HepG2 (cell line): ENCODE measurements around the gene CPEB3. TPM values are rescaled to one million over a fixed set of nuclear protein-coding genes. Genes with fewer than 3 reads are reported as not detected.
A peak's percentile ranks its signal among the peaks of the same experiment; 100 is the strongest.

ENCODE experiments used
- ARHGAP35 ChIP-seq: sonication (generic); formaldehyde crosslinking; IDR thresholded peaks from 2 replicates; pipeline ENCODE4 v1.9.0; 2022; ENCODE audit warnings: mild to moderate bottlenecking, inconsistent platforms, moderate library complexity, missing genetic modification reagents, borderline replicate concordance
- CREB1 ChIP-seq, 2 experiments: fragments of 450-650 bp in 1 of 2; IDR thresholded peaks; 2 replicates each; pipeline ENCODE4 v1.6.1; 2016 to 2017; ENCODE audit warnings: control low read depth in 1 of 2, mild to moderate bottlenecking in 1 of 2, missing compliant biosample characterization in 1 of 2, missing genetic modification characterization in 1 of 2
- CREM ChIP-seq, 2 experiments: sonication (generic) in 1 of 2; formaldehyde crosslinking in 1 of 2; IDR thresholded peaks; 2 replicates each; pipeline versions ENCODE4 v1.4.0 to v1.6.1; 2016 to 2020; ENCODE audit warnings: antibody characterized with exemption in 1 of 2, mild to moderate bottlenecking in 1 of 2, missing genetic modification reagents in 1 of 2
- EEA1 ChIP-seq: sonication (generic); formaldehyde crosslinking; IDR thresholded peaks from 2 replicates; pipeline ENCODE4 v1.5.1; 2020; ENCODE audit warnings: mild to moderate bottlenecking, missing genetic modification reagents, borderline replicate concordance
- IRF1 ChIP-seq: sonication (generic); formaldehyde crosslinking; IDR thresholded peaks from 2 replicates; pipeline ENCODE4 v1.4.0; 2020; ENCODE audit warnings: low read depth, mild to moderate bottlenecking, missing genetic modification reagents
- JUN ChIP-seq: sonication (generic); formaldehyde crosslinking; IDR thresholded peaks from 2 replicates; pipeline ENCODE4 v1.4.0; 2020; ENCODE audit warnings: mild to moderate bottlenecking, missing genetic modification reagents
- MZF1 ChIP-seq: sonication (generic); formaldehyde crosslinking; IDR thresholded peaks from 2 replicates; pipeline ENCODE4 v1.8.1; 2023; ENCODE audit warnings: mild to moderate bottlenecking, missing genetic modification reagents, borderline replicate concordance
- NONO ChIP-seq, 2 experiments: fragments of 450-650 bp in 1 of 2; sonication (generic) in 1 of 2; formaldehyde crosslinking in 1 of 2; IDR thresholded peaks in 1 of 2; conservative IDR thresholded peaks in 1 of 2; 2 replicates each; pipeline versions ENCODE4 v1.6.1 to v1.8.0; 2017 to 2022; ENCODE audit warnings: mild to moderate bottlenecking in 1 of 2, missing genetic modification reagents in 1 of 2, moderate library complexity in 1 of 2
- REL ChIP-seq: sonication (generic); formaldehyde crosslinking; conservative IDR thresholded peaks from 2 replicates; pipeline ENCODE4 v1.8.0; 2022; ENCODE audit warnings: mild to moderate bottlenecking, missing genetic modification reagents, moderate library complexity
- SAFB2 ChIP-seq: sonication (generic); formaldehyde crosslinking; IDR thresholded peaks from 2 replicates; pipeline ENCODE4 v1.5.1; 2020; ENCODE audit warnings: missing genetic modification reagents, low read depth, mild to moderate bottlenecking, borderline replicate concordance
- SCMH1 ChIP-seq: sonication (generic); formaldehyde crosslinking; IDR thresholded peaks from 2 replicates; pipeline ENCODE4 v1.9.0; 2021; ENCODE audit warnings: missing genetic modification reagents, mild to moderate bottlenecking, borderline replicate concordance
- SSRP1 ChIP-seq: IDR thresholded peaks from 2 replicates; pipeline ENCODE4 v1.6.1; 2016; ENCODE audit warnings: control low read depth
- STAT6 ChIP-seq: sonication (generic); formaldehyde crosslinking; IDR thresholded peaks from 2 replicates; pipeline ENCODE4 v1.4.0; 2020; ENCODE audit warnings: missing genetic modification reagents, mild to moderate bottlenecking, borderline replicate concordance
- TFDP2 ChIP-seq: sonication (generic); formaldehyde crosslinking; IDR thresholded peaks from 2 replicates; pipeline ENCODE4 v1.4.0; 2020; ENCODE audit warnings: missing genetic modification reagents
- ZNF34 ChIP-seq: sonication (generic); formaldehyde crosslinking; IDR thresholded peaks from 2 replicates; pipeline ENCODE4 v1.4.0; 2020; ENCODE audit warnings: mild to moderate bottlenecking, missing genetic modification reagents, borderline replicate concordance
- ZNF589 ChIP-seq: sonication (generic); formaldehyde crosslinking; conservative IDR thresholded peaks from 2 replicates; pipeline ENCODE4 v1.8.0; 2022; ENCODE audit warnings: mild to moderate bottlenecking, moderate library complexity, missing genetic modification reagents
- polyA plus RNA-seq, 8 experiments: library from polyadenylated mRNA; depleted of rRNA in 3 of 8; stranded (reverse) in 7 of 8; unstranded in 1 of 8; fragments of >200 nt; fragmentation: Illumina TruSeq in 4 of 8; extraction: Trizol in 4 of 8; gene quantifications; 2 replicates each; pipeline versions ENCODE4 v1.2.1 to v1.2.3, GENCODE V29; 2011 to 2016; ENCODE audit warnings: low read depth in 4 of 8, missing spikeins in 1 of 8, mixed read lengths in 1 of 8; ENCODE audit not compliant: insufficient read depth in 1 of 8
- total RNA-seq, 5 experiments: library from RNA; depleted of rRNA; stranded (reverse); fragments of >200 nt; fragmentation: Illumina TruSeq; extraction: Trizol; gene quantifications; 2 replicates each; pipeline ENCODE4 v1.2.3, GENCODE V29; 2016; ENCODE audit warnings: low read depth in 1 of 5
- TF ChIP-seq, protein P1 (sequence below): sonication (generic); formaldehyde crosslinking; IDR thresholded peaks from 2 replicates; pipeline ENCODE4 v1.4.0; 2020; ENCODE audit warnings: missing genetic modification reagents
- TF ChIP-seq, protein P2 (sequence below): sonication (generic); formaldehyde crosslinking; IDR thresholded peaks from 2 replicates; pipeline ENCODE4 v1.4.0; 2020; ENCODE audit warnings: mild to moderate bottlenecking, missing genetic modification reagents

The CPEB3 gene
- total and polyA plus RNA-seq, 2 of the 13 experiments (the other 11 are each of a cell fraction or from before 2014, with no cell fraction given), result 0.66 to 0.70 TPM

- TF ChIP-seq IRF1 (CRISPR knock-in tag) (no peak), NONO (IDR thresholded peaks at IDR 0.05) (no peak), NONO (CRISPR knock-in tag; conservative IDR thresholded peaks at IDR 0.05) (0 out of 2 replicates have a peak, but pooled peaks have one; percentile 28), ZNF589 (CRISPR knock-in tag) (no peak), EEA1 (no peak), SAFB2 (CRISPR knock-in tag) (no peak; the same call in none of the 2 replicates), CREB1 (IDR thresholded peaks at IDR 0.05) (peak; percentile 88), CREB1 (CRISPR knock-in tag; IDR thresholded peaks at IDR 0.05) (peak; percentile 91), ZNF34 (CRISPR knock-in tag) (peak; percentile 96), REL (no peak), ARHGAP35 (CRISPR knock-in tag) (peak; percentile 72; the same call in 1 of the 2 replicates), TFDP2 (CRISPR knock-in tag) (peak; percentile 90), MZF1 (CRISPR knock-in tag) (no peak), SCMH1 (CRISPR knock-in tag) (no peak), JUN (no peak), STAT6 (no peak), SSRP1 (CRISPR knock-in tag) (peak; percentile 54; the same call in 1 of the 2 replicates), CREM (IDR thresholded peaks at IDR 0.05) (peak; percentile 90), CREM (CRISPR knock-in tag; IDR thresholded peaks at IDR 0.05) (peak; percentile 47; the same call in 1 of the 2 replicates)
- TF ChIP-seq, protein P1, sequence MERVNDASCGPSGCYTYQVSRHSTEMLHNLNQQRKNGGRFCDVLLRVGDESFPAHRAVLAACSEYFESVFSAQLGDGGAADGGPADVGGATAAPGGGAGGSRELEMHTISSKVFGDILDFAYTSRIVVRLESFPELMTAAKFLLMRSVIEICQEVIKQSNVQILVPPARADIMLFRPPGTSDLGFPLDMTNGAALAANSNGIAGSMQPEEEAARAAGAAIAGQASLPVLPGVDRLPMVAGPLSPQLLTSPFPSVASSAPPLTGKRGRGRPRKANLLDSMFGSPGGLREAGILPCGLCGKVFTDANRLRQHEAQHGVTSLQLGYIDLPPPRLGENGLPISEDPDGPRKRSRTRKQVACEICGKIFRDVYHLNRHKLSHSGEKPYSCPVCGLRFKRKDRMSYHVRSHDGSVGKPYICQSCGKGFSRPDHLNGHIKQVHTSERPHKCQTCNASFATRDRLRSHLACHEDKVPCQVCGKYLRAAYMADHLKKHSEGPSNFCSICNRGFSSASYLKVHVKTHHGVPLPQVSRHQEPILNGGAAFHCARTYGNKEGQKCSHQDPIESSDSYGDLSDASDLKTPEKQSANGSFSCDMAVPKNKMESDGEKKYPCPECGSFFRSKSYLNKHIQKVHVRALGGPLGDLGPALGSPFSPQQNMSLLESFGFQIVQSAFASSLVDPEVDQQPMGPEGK (CRISPR knock-in tag), result 0 out of 2 replicates have a peak, but pooled peaks have one; percentile 15
- TF ChIP-seq, protein P2, sequence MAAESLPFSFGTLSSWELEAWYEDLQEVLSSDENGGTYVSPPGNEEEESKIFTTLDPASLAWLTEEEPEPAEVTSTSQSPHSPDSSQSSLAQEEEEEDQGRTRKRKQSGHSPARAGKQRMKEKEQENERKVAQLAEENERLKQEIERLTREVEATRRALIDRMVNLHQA (CRISPR knock-in tag), result no peak
Observed at GRCh38 chr10:92290837-92291615, at the start of gene CPEB3, which contains the start of gene MARCHF5 (continued).
